HEK293 (cell line): ENCODE measurements around the gene ARHGEF28.

Experiments used
- CTCF ChIA-PET: fragments of 350-600 bp; formaldehyde crosslinking; extraction: SDS; loops from one replicate; lab custom pipeline; 2021; ENCODE audit warnings: antibody characterized with exemption; lab: Yijun Ruan, JAX
- POLR2A ChIA-PET: fragments of 300-600 bp; formaldehyde crosslinking; extraction: SDS; loops from one replicate; lab custom pipeline; 2020; ENCODE audit warnings: antibody characterized with exemption, inconsistent platforms; lab: Yijun Ruan, JAX
- H3K27ac ChIP-seq: fragments of 200-500 bp; sonication (Bioruptor generic); 2 replicates; pipeline ENCODE4 v1.5.1; 2014; ENCODE audit warnings: low read depth, low read length, control low read depth, inconsistent platforms; ENCODE audit errors: extremely low read depth
- H3K36me3 ChIP-seq, 2 experiments: fragments of 200-500 bp in 1 of 2; sonication (Bioruptor generic) in 1 of 2; 1 replicate in 1 of 2; 2 replicates in 1 of 2; pipeline ENCODE4 v1.5.1; 2014 to 2017; ENCODE audit warnings: inconsistent platforms in 2 of 2, low read length in 2 of 2; ENCODE audit not compliant: control insufficient read depth in 2 of 2, insufficient read depth in 1 of 2
- H3K4me1 ChIP-seq: fragments of 200-500 bp; sonication (Bioruptor generic); 2 replicates; pipeline ENCODE4 v1.5.1; 2014; ENCODE audit warnings: mild to moderate bottlenecking, low read length, inconsistent platforms; ENCODE audit not compliant: control insufficient read depth, insufficient read depth
- H3K4me3 ChIP-seq: 2 replicates; pipeline ENCODE4 v1.5.1; 2011; ENCODE audit warnings: low read depth, mild to moderate bottlenecking, control low read depth, low read length, moderate library complexity
- H3K9me3 ChIP-seq: fragments of 200-500 bp; sonication (Bioruptor generic); 2 replicates; pipeline ENCODE4 v1.5.1; 2014; ENCODE audit warnings: low read depth, low read length, inconsistent platforms; ENCODE audit not compliant: control insufficient read depth, insufficient read depth
- IKZF3 ChIP-seq: fragments of 450-650 bp; IDR thresholded peaks from 2 replicates; pipeline ENCODE4 v1.5.0; 2018; ENCODE audit warnings: missing biosample characterization, mild to moderate bottlenecking, missing genetic modification characterization, moderate library complexity
- KLF10 ChIP-seq: fragments of 450-650 bp; IDR thresholded peaks from 2 replicates; pipeline ENCODE4 v1.5.1; 2018; ENCODE audit warnings: missing biosample characterization, mild to moderate bottlenecking, missing genetic modification characterization
- RBAK ChIP-seq: fragments of 450-650 bp; formaldehyde crosslinking; IDR thresholded peaks from 2 replicates; pipeline ENCODE4 v1.5.1; 2016; ENCODE audit warnings: missing biosample characterization, missing genetic modification characterization
- REPIN1 ChIP-seq: fragments of 450-650 bp; formaldehyde crosslinking; IDR thresholded peaks from 2 replicates; pipeline ENCODE4 v1.5.1; 2017; ENCODE audit warnings: missing biosample characterization, missing genetic modification characterization, low read depth
- SP7 ChIP-seq: fragments of 450-650 bp; formaldehyde crosslinking; IDR thresholded peaks from 2 replicates; pipeline ENCODE4 v1.5.1; 2016; ENCODE audit warnings: missing biosample characterization, missing genetic modification characterization
- YY1 ChIP-seq: fragments of 450-650 bp; formaldehyde crosslinking; IDR thresholded peaks from 2 replicates; pipeline ENCODE4 v1.5.1; 2018; ENCODE audit warnings: missing biosample characterization, missing genetic modification characterization
- ZBTB20 ChIP-seq: fragments of 450-650 bp; formaldehyde crosslinking; IDR thresholded peaks from 2 replicates; pipeline ENCODE4 v1.5.1; 2016; ENCODE audit warnings: missing biosample characterization, missing genetic modification characterization
- ZBTB26 ChIP-seq: fragments of 450-650 bp; formaldehyde crosslinking; optimal IDR thresholded peaks from 2 replicates; pipeline ENCODE3; 2016; ENCODE audit warnings: missing biosample characterization, mild to moderate bottlenecking, missing genetic modification characterization
- ZBTB6 ChIP-seq: fragments of 450-650 bp; formaldehyde crosslinking; IDR thresholded peaks from 2 replicates; pipeline ENCODE4 v1.5.1; 2017; ENCODE audit warnings: missing biosample characterization, missing genetic modification characterization
- ZFP69B ChIP-seq: fragments of 450-650 bp; formaldehyde crosslinking; IDR thresholded peaks from 2 replicates; pipeline ENCODE4 v1.5.1; 2016; ENCODE audit warnings: missing biosample characterization, missing genetic modification characterization
- ZNF112 ChIP-seq: fragments of 450-650 bp; formaldehyde crosslinking; IDR thresholded peaks from 2 replicates; pipeline ENCODE4 v1.5.0; 2017; ENCODE audit warnings: missing biosample characterization, missing genetic modification characterization
- ZNF214 ChIP-seq: fragments of 450-650 bp; formaldehyde crosslinking; IDR thresholded peaks from 2 replicates; pipeline ENCODE4 v1.5.1; 2017; ENCODE audit warnings: missing biosample characterization, mild to moderate bottlenecking, missing genetic modification characterization, borderline replicate concordance
- ZNF221 ChIP-seq: fragments of 450-650 bp; formaldehyde crosslinking; IDR thresholded peaks from 2 replicates; pipeline ENCODE4 v1.5.1; 2017; ENCODE audit warnings: missing biosample characterization, missing genetic modification characterization, borderline replicate concordance
- ZNF26 ChIP-seq: fragments of 450-650 bp; formaldehyde crosslinking; IDR thresholded peaks from 2 replicates; pipeline ENCODE4 v1.5.1; 2016; ENCODE audit warnings: missing biosample characterization, missing genetic modification characterization
- ZNF302 ChIP-seq: fragments of 450-650 bp; formaldehyde crosslinking; IDR thresholded peaks from 2 replicates; pipeline ENCODE4 v1.5.1; 2016; ENCODE audit warnings: missing biosample characterization, missing genetic modification characterization, low read depth
- ZNF311 ChIP-seq: fragments of 450-650 bp; formaldehyde crosslinking; IDR thresholded peaks from 2 replicates; pipeline ENCODE4 v1.5.1; 2017; ENCODE audit warnings: missing biosample characterization, missing genetic modification characterization, borderline replicate concordance
- ZNF335 ChIP-seq: fragments of 450-650 bp; formaldehyde crosslinking; conservative IDR thresholded peaks from 2 replicates; pipeline ENCODE4 v1.5.1; 2016; ENCODE audit warnings: missing biosample characterization, missing genetic modification characterization
- ZNF391 ChIP-seq: fragments of 450-650 bp; formaldehyde crosslinking; IDR thresholded peaks from 2 replicates; pipeline ENCODE4 v1.5.1; 2016; ENCODE audit warnings: low read depth, missing biosample characterization, missing genetic modification characterization, borderline replicate concordance
- ZNF398 ChIP-seq: fragments of 450-650 bp; formaldehyde crosslinking; IDR thresholded peaks from 2 replicates; pipeline ENCODE4 v1.5.1; 2017; ENCODE audit warnings: missing biosample characterization, missing genetic modification characterization
- ZNF530 ChIP-seq: fragments of 450-650 bp; formaldehyde crosslinking; IDR thresholded peaks from 2 replicates; pipeline ENCODE4 v1.5.1; 2016; ENCODE audit warnings: low read depth, missing biosample characterization, missing genetic modification characterization
- ZNF548 ChIP-seq: fragments of 450-650 bp; formaldehyde crosslinking; IDR thresholded peaks from 2 replicates; pipeline ENCODE4 v1.5.1; 2016; ENCODE audit warnings: missing biosample characterization, missing genetic modification characterization
- ZNF555 ChIP-seq: fragments of 450-650 bp; formaldehyde crosslinking; conservative IDR thresholded peaks from 2 replicates; pipeline ENCODE4 v1.5.1; 2017; ENCODE audit warnings: missing biosample characterization, mild to moderate bottlenecking, missing genetic modification characterization, inconsistent platforms
- ZNF558 ChIP-seq: fragments of 450-650 bp; formaldehyde crosslinking; IDR thresholded peaks from 2 replicates; pipeline ENCODE4 v1.5.1; 2016; ENCODE audit warnings: missing biosample characterization, missing genetic modification characterization
- ZNF560 ChIP-seq: fragments of 450-650 bp; formaldehyde crosslinking; IDR thresholded peaks from 2 replicates; pipeline ENCODE4 v1.5.1; 2017; ENCODE audit warnings: missing biosample characterization, missing genetic modification characterization, borderline replicate concordance
- ZNF610 ChIP-seq: fragments of 450-650 bp; formaldehyde crosslinking; IDR thresholded peaks from 2 replicates; pipeline ENCODE4 v1.5.1; 2016; ENCODE audit warnings: missing biosample characterization, missing genetic modification characterization, borderline replicate concordance
- ZNF624 ChIP-seq: fragments of 450-650 bp; formaldehyde crosslinking; IDR thresholded peaks from 2 replicates; pipeline ENCODE4 v1.5.1; 2017; ENCODE audit warnings: missing biosample characterization, missing genetic modification characterization
- ZNF660 ChIP-seq: fragments of 450-650 bp; IDR thresholded peaks from 2 replicates; pipeline ENCODE4 v1.5.1; 2018; ENCODE audit warnings: missing biosample characterization, mild to moderate bottlenecking, missing genetic modification characterization
- ZNF664 ChIP-seq: fragments of 450-650 bp; formaldehyde crosslinking; IDR thresholded peaks from 2 replicates; pipeline ENCODE4 v1.5.1; 2016; ENCODE audit warnings: missing biosample characterization, missing genetic modification characterization
- ZNF670 ChIP-seq: fragments of 450-650 bp; formaldehyde crosslinking; IDR thresholded peaks from 2 replicates; pipeline ENCODE4 v1.5.1; 2016; ENCODE audit warnings: missing biosample characterization, missing genetic modification characterization, low read depth
- ZNF777 ChIP-seq: fragments of 450-650 bp; formaldehyde crosslinking; IDR thresholded peaks from 2 replicates; pipeline ENCODE4 v1.5.1; 2017; ENCODE audit warnings: missing biosample characterization, missing genetic modification characterization, borderline replicate concordance

Gene ARHGEF28

GRCh38 chr5:73686912-73687311, 60.9 kb downstream of the ARHGEF28 start (continued):
- no peak for TF ChIP-seq ZNF398 (tag by site-specific recombination)
- TF ChIP-seq RBAK (tag by site-specific recombination): no peak
- no peak for TF ChIP-seq ZNF560 (tag by site-specific recombination)
- no peak for TF ChIP-seq REPIN1 (tag by site-specific recombination)
- no peak for TF ChIP-seq ZNF555 (tag by site-specific recombination)

GRCh38 chr5:73687357-73687756, 61.4 kb downstream of the ARHGEF28 start:
- TF ChIP-seq IKZF3 (tag by site-specific recombination): no peak
- no peak for TF ChIP-seq ZNF391 (tag by site-specific recombination)
- no peak for TF ChIP-seq ZBTB20 (tag by site-specific recombination)
- TF ChIP-seq ZNF548 (tag by site-specific recombination): no peak
- no peak for TF ChIP-seq ZNF624 (tag by site-specific recombination)
- no peak for TF ChIP-seq ZNF610
- TF ChIP-seq ZNF664 (tag by site-specific recombination): no peak
- TF ChIP-seq ZNF26: no peak
- no peak for TF ChIP-seq ZNF221 (tag by site-specific recombination)
- no peak for TF ChIP-seq ZNF530 (tag by site-specific recombination)
- no peak for TF ChIP-seq YY1
- ChIA-PET CTCF (no interaction called here), POLR2A (no interaction called here)
- Histone ChIP-seq H3K4me1 (peaks cover 4% of the 10 kb centered on the region), H3K4me3 (no peak overlapping the region), H3K36me3 (no peaks in the 10 kb centered on the region; a peak in 1 of 3 replicates), H3K27ac (no peak overlapping the region), H3K9me3 (no peaks in the 10 kb centered on the region)

GRCh38 chr5:73690015-73690414, 64.0 kb downstream of the ARHGEF28 start:
- no peak for TF ChIP-seq ZBTB6
- TF ChIP-seq ZNF777 (tag by site-specific recombination): no peak
- no peak for TF ChIP-seq ZNF112 (tag by site-specific recombination)
- TF ChIP-seq ZNF214: no peak
- TF ChIP-seq ZNF302 (tag by site-specific recombination): no peak
- TF ChIP-seq ZBTB26 (tag by site-specific recombination): no peak
- no peak for TF ChIP-seq SP7 (tag by site-specific recombination)
- no peak for TF ChIP-seq ZFP69B (tag by site-specific recombination)
- no peak for TF ChIP-seq ZNF660
- TF ChIP-seq ZNF558 (tag by site-specific recombination): no peak
- no peak for TF ChIP-seq ZNF311 (tag by site-specific recombination)
- TF ChIP-seq KLF10 (tag by site-specific recombination): no peak
- no peak for TF ChIP-seq ZNF670 (tag by site-specific recombination)
- TF ChIP-seq ZNF335: no peak
- no peaks in the 10 kb centered on the region; a peak in 1 of 3 replicates for H3K36me3 ChIP-seq
- CTCF ChIA-PET: interaction anchor here (0.5 to 1.4 kb wide), 5 partner anchors 16 to 99 kb away, joined by 3 to 4 read pairs (median 3); no protein-coding TSS in a partner anchor
- H3K4me1 ChIP-seq: peaks cover 6% of the 10 kb centered on the region
- POLR2A ChIA-PET: no interaction called here
- H3K27ac ChIP-seq: no peak overlapping the region
- H3K4me3 ChIP-seq: no peak overlapping the region
- H3K9me3 ChIP-seq: no peaks in the 10 kb centered on the region
